Measurements from ENCODE around the gene NFAM1. TPM values are rescaled to one million over a fixed set of nuclear protein-coding genes. Genes with fewer than 3 reads are reported as not detected.

NFAM1 gene
- total RNA-seq, 4 donors from 2014 or later, result 0.70 to 3.1 (median 0.97) TPM

DNA sequence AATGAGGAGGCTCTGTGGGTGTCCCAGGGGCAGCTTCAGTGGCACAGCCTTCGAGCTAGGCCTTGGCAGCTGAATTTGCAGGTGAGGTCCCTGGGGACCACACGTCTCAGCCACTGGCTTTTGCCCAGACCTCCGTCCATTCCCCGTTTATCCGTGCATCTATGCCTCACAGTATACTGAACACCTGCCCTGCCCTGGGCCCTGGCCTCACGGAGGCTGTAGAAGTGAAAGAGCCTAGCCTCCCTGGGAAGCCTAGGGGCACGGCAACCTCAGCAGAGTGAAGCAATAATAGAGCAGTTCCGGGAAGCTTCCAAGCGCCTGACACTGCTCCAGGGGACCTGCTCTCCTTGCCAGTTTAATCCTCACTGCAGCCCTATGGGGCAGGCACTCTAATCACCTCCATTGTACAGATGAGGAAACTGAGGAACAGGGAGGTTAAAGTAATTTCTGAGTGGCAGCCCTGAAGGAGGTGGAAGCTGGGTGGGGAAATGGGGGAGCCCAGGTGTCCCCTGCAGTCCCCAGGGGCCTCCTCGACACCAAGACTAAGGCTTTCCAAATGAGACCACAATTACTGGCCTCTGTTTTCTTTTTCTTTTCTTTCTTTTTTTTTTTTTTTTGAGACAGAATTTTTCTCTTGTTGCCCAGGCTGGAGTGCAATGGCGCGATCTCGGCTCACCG lies 2.7 kb upstream of the NFAM1 start:
- Histone ChIP-seq H3K4me3 (no peak overlapping the region), H3K27me3 (peaks cover 7% of the 10 kb centered on the region), H3K9me3 (no peaks in the 10 kb centered on the region), H3K4me1 (peaks cover 69% of the 10 kb centered on the region), H3K36me3 (no peaks in the 10 kb centered on the region), H3K27ac (peak overlapping the region; percentile 50)
- 91% methylated on average over 6 of the region's 14 CpGs for WGBS
- DNase-seq (ENCODE audit: low spot score in 2 of 2), result no peak
- TF ChIP-seq EP300 (IDR thresholded peaks at IDR 0.05), result no peak
- no peak for TF ChIP-seq POLR2AphosphoS5 (IDR thresholded peaks at IDR 0.05)
- no peak for TF ChIP-seq CTCF (IDR thresholded peaks at IDR 0.05)
- TF ChIP-seq POLR2A (IDR thresholded peaks at IDR 0.05), result no peak

GRCh38 chr22:42433754-42434682 lies 1.8 kb upstream of the NFAM1 start:
- 53% methylated on average over 17 of the region's 27 CpGs for WGBS

GRCh38 chr22:42432818-42433217 lies 615 bp upstream of the NFAM1 start:
- DNase-seq (ENCODE audit: low spot score in 2 of 2), result no peak
- no peaks in the 10 kb centered on the region for H3K36me3 ChIP-seq
- no peak overlapping the region for H3K27ac ChIP-seq
- H3K9me3 ChIP-seq, result no peaks in the 10 kb centered on the region
- H3K4me3 ChIP-seq, result no peak overlapping the region
- H3K27me3 ChIP-seq, result peaks cover 7% of the 10 kb centered on the region
- 75% methylated on average over 8 of the region's 8 CpGs for WGBS
- TF ChIP-seq POLR2A (IDR thresholded peaks at IDR 0.05), result no peak
- no peak for TF ChIP-seq EP300 (IDR thresholded peaks at IDR 0.05)
- no peak for TF ChIP-seq POLR2AphosphoS5 (IDR thresholded peaks at IDR 0.05)
- TF ChIP-seq CTCF (IDR thresholded peaks at IDR 0.05), result no peak
- H3K4me1 ChIP-seq, result peaks cover 60% of the 10 kb centered on the region

More at GRCh38 chr22:42433754-42434682, 1.8 kb upstream of the NFAM1 start:
- H3K9me3 ChIP-seq, result no peaks in the 10 kb centered on the region
- peak in 1 of 3 donors; percentile 55 for TF ChIP-seq POLR2AphosphoS5 (IDR thresholded peaks at IDR 0.05)
- no peak for TF ChIP-seq EP300 (IDR thresholded peaks at IDR 0.05)
- DNase-seq (ENCODE audit: low spot score in 2 of 2), result no peak
- no peak overlapping the region for H3K4me3 ChIP-seq
- peaks cover 68% of the 10 kb centered on the region for H3K4me1 ChIP-seq
- H3K27ac ChIP-seq, result peak overlapping the region; percentile 50
- H3K36me3 ChIP-seq, result no peaks in the 10 kb centered on the region
- H3K27me3 ChIP-seq, result peaks cover 7% of the 10 kb centered on the region

DNA sequence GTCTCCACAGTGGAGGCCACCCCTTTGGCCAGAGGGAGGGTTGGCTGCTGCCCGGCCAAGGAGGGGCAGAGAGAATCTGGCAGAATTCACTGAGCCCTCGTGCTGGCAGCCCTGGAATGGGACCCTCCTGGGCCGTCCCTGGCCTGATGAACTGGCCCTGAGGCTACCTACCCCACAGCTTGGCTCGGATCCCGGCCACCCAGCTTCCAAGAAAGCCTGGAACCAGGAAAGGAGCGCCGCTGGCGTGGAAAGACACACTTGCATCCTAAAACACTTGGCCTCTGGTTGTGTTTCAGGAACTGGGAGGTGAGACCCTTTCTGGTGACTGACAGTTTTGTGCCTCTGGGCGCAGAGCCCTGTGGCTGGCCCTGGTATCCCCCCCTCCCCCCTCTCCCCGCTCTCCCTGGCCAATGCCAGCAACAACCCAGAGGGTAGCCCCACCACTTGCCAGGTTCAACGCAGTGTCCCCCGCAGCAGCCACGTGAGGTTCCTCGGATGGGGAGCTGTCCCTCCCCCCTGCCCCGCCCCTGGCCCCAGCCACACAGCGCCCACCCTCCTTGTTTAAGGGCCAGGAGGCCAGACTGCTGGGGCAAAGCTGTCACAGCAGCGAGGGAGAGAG lies 693 bp downstream of the NFAM1 start:
- H3K4me1 ChIP-seq, result peaks cover 53% of the 10 kb centered on the region
- DNase-seq (ENCODE audit: low spot score in 2 of 2), result no peak
- H3K36me3 ChIP-seq, result no peaks in the 10 kb centered on the region
- H3K4me3 ChIP-seq, result peak overlapping the region; percentile 40
- H3K27me3 ChIP-seq, result peaks cover 7% of the 10 kb centered on the region
- TF ChIP-seq CTCF (IDR thresholded peaks at IDR 0.05), result no peak
- no peak for TF ChIP-seq POLR2A (IDR thresholded peaks at IDR 0.05)
- no peak for TF ChIP-seq EP300 (IDR thresholded peaks at IDR 0.05)
- no peak for TF ChIP-seq POLR2AphosphoS5 (IDR thresholded peaks at IDR 0.05)
- 29% methylated on average over 8 of the region's 17 CpGs for WGBS
- H3K9me3 ChIP-seq, result no peaks in the 10 kb centered on the region
- peak overlapping the region; percentile 25 for H3K27ac ChIP-seq

- TF ChIP-seq EP300 (IDR thresholded peaks at IDR 0.05) (no peak), POLR2AphosphoS5 (IDR thresholded peaks at IDR 0.05) (no peak), POLR2A (IDR thresholded peaks at IDR 0.05) (no peak)
- WGBS, result 77% methylated on average over 8 of the region's 9 CpGs
- Histone ChIP-seq H3K36me3 (no peaks in the 10 kb centered on the region), H3K27ac (no peak overlapping the region), H3K9me3 (no peaks in the 10 kb centered on the region), H3K4me3 (no peak overlapping the region), H3K27me3 (peaks cover 7% of the 10 kb centered on the region), H3K4me1 (peaks cover 56% of the 10 kb centered on the region)
- no peak for DNase-seq (ENCODE audit: low spot score in 2 of 2)
Measured at GRCh38 chr22:42430528-42431125, 1.6 kb downstream of the NFAM1 start.
